Measurements from ENCODE around the gene STOML1. TPM values are rescaled to one million over a fixed set of nuclear protein-coding genes. Genes with fewer than 3 reads are reported as not detected.

STOML1 gene
- total and polyA plus RNA-seq, 2 experiments from 2014 or later, result 27.2 to 27.8 TPM

DNA sequence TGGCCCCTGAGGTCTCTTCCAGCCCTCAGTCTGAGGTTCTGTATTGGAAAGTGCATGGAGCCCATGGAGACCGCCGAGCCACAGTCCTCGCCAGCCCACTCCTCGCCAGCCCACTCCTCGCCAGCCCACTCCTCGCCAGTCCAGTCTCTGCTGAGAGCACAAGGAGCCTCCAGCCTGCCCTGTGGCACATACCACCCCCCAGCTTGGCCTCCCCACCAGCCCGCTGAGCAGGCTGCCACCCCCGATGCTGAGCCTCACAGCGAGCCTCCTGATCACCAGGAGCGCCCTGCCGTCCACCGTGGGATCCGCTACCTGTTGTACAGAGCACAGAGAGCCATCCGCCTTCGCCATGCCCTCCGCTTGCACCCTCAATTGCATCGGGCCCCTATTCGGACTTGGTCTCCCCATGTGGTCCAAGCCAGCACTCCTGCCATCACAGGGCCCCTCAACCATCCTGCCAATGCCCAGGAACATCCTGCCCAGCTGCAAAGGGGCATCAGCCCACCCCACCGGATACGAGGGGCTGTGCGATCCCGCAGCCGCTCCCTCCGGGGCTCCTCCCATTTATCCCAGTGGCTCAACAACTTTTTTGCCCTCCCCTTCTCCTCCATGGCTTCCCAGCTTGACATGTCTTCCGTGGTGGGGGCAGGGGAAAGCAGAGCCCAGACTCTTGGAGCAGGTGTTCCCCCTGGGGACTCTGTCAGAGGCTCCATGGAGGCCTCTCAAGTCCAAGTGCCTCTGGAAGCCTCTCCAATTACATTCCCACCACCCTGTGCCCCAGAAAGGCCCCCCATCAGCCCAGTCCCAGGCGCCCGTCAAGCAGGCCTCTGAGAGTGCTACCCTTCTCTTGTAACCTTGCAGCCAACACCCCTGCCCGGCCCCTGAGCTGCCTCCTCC lies 43.3 kb upstream of the STOML1 start:
- no peaks in the 10 kb centered on the region for H3K9me2 ChIP-seq (ENCODE audit: insufficient read depth)
- no peak overlapping the region for H3K9ac ChIP-seq
- H4K20me1 ChIP-seq (ENCODE audit: insufficient read depth), result no peaks in the 10 kb centered on the region
- H2AFZ ChIP-seq, result no peak overlapping the region
- peaks cover 38% of the 10 kb centered on the region; the same call in 1 of the 2 replicates for H3K36me3 ChIP-seq (ENCODE audit: low read depth)
- H3K9me3 ChIP-seq (ENCODE audit: low read depth), result no peaks in the 10 kb centered on the region
- H3F3A ChIP-seq (ENCODE audit: insufficient read depth), result peaks cover 32% of the 10 kb centered on the region
- in situ Hi-C loops (cut with MboI), result no loop called here
- H3K27me3 ChIP-seq (replicated peaks; ENCODE audit: insufficient read depth), result no peaks in the 10 kb centered on the region
- H3K79me2 ChIP-seq (ENCODE audit: insufficient read depth), result peaks cover 17% of the 10 kb centered on the region
- no peak overlapping the region for H3K4me3 ChIP-seq
- no peak overlapping the region for H3K27ac ChIP-seq
- 91 to 93% methylated on average over 28 of the region's 28 CpGs for WGBS, 2 experiments (ENCODE audit: low coverage in 1 of 2, low lambda C conversion rate in 2 of 2, missing lambda C conversion rate in 2 of 2)
- no peak overlapping the region for H3K4me2 ChIP-seq (ENCODE audit: unreplicated experiment)
- TF ChIP-seq EZH2phosphoT487 (IDR thresholded peaks at IDR 0.05; ENCODE audit: insufficient read depth, low read depth), result no peak
- TF ChIP-seq EZH2 (IDR thresholded peaks at IDR 0.05; ENCODE audit: insufficient read depth, poor library complexity, severe bottlenecking), result no peak
- H3K4me1 ChIP-seq (ENCODE audit: insufficient read depth), result peaks cover 21% of the 10 kb centered on the region
- no peak for DNase-seq

DNA sequence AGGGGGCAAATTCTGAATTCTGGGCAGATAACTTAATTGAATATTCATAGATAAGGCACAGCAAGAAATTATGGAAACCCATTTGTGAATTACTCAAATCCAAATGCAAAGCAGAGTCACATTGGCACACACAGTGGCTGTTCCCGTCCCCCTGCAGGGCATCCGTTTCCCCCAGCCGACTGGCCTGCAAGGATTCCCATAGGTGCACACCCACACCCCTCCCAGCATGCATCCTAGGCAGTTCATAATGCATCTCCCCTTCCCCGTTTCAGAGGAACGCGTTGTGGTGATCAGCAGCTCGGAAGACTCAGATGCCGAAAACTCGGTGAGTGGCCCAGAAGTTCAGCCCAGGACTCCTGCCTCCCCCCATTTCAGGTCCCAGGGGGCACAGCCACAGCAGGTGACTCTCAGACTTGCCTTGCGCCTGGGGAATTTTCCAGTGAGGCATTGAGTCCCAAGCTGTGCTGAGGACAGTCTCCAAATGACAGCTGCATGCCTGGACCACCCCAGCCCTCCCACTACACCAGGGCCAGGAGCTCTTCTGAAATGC lies 42.2 kb upstream of the STOML1 start:
- Histone ChIP-seq H3K9me3 (ENCODE audit: low read depth) (no peaks in the 10 kb centered on the region), H3K36me3 (ENCODE audit: low read depth) (peaks cover 44% of the 10 kb centered on the region; the same call in 1 of the 2 replicates), H4K20me1 (ENCODE audit: insufficient read depth) (no peaks in the 10 kb centered on the region), H3K4me3 (no peak overlapping the region), H3F3A (ENCODE audit: insufficient read depth) (peaks cover 21% of the 10 kb centered on the region), H3K79me2 (ENCODE audit: insufficient read depth) (peaks cover 27% of the 10 kb centered on the region), H3K27ac (no peak overlapping the region), H3K9me2 (ENCODE audit: insufficient read depth) (no peaks in the 10 kb centered on the region), H3K4me1 (ENCODE audit: insufficient read depth) (peaks cover 10% of the 10 kb centered on the region), H3K27me3 (replicated peaks; ENCODE audit: insufficient read depth) (no peaks in the 10 kb centered on the region), H3K4me2 (ENCODE audit: unreplicated experiment) (no peak overlapping the region), H3K9ac (no peak overlapping the region), H2AFZ (no peak overlapping the region)
- 94% methylated on average over 10 of the region's 10 CpGs for WGBS, 2 experiments (ENCODE audit: low coverage in 1 of 2, low lambda C conversion rate in 2 of 2, missing lambda C conversion rate in 2 of 2)
- TF ChIP-seq EZH2phosphoT487 (IDR thresholded peaks at IDR 0.05; ENCODE audit: insufficient read depth, low read depth) (no peak), EZH2 (IDR thresholded peaks at IDR 0.05; ENCODE audit: insufficient read depth, poor library complexity, severe bottlenecking) (no peak)
- in situ Hi-C loops (cut with MboI), result no loop called here
- DNase-seq, result no peak

DNA sequence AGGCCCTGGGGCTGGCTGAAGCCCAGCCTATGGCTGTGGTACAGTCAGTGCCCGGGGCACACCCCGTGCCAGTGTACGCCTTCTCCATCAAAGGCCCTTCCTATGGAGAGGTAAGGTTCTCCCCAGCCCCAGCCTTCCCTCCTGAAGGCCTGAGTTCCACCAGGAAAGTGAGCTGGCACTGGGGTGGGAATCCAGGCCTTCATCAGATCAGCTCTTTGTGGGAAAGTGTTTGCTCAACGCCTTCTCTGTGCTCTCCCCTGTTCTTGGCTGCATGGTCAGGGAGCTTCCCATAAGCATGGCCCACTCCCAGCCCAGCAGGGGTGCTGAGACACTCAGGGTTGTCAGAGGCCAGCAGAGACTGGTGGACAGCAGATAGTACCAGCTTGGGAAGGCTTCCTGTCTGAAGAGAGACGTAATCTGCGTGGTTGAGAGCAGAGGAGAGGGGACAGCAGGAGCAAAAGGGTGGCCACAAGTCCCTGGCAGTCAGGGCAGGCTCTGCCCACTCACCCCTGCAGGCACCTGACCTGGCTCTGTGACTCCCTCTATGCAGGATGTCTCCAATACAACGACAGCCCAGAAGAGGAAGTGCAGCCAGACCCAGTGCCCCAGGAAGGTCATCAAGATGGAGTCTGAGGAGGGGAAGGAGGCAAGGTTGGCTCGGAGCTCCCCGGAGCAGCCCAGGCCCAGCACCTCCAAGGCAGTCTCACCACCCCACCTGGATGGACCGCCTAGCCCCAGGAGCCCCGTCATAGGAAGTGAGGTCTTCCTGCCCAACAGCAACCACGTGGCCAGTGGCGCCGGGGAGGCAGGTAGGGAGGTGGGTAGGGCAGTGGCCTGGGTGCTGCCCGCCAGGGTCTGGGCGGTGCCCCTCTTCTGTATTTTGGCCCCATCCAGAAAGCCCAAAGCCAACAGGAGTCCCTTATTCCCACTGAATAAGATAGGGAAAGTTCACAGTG lies 40.8 kb upstream of the STOML1 start:
- TF ChIP-seq EZH2 (IDR thresholded peaks at IDR 0.05; ENCODE audit: insufficient read depth, poor library complexity, severe bottlenecking) (no peak), EZH2phosphoT487 (IDR thresholded peaks at IDR 0.05; ENCODE audit: insufficient read depth, low read depth) (no peak)
- H3F3A ChIP-seq (ENCODE audit: insufficient read depth), result peaks cover 7% of the 10 kb centered on the region; the same call in 1 of the 2 replicates
- H3K79me2 ChIP-seq (ENCODE audit: insufficient read depth), result peaks cover 41% of the 10 kb centered on the region
- no peak for DNase-seq
- no peak overlapping the region for H2AFZ ChIP-seq
- H3K9me3 ChIP-seq (ENCODE audit: low read depth), result no peaks in the 10 kb centered on the region
- no peaks in the 10 kb centered on the region for H3K27me3 ChIP-seq (replicated peaks; ENCODE audit: insufficient read depth)
- H3K4me1 ChIP-seq (ENCODE audit: insufficient read depth), result no peaks in the 10 kb centered on the region
- no peak overlapping the region for H3K4me3 ChIP-seq
- no peak overlapping the region for H3K4me2 ChIP-seq (ENCODE audit: unreplicated experiment)
- H3K36me3 ChIP-seq (ENCODE audit: low read depth), result peaks cover 54% of the 10 kb centered on the region
- H3K9ac ChIP-seq, result no peak overlapping the region
- in situ Hi-C loops (cut with MboI), result no loop called here
- WGBS, 2 experiments (ENCODE audit: low coverage in 1 of 2, low lambda C conversion rate in 2 of 2, missing lambda C conversion rate in 2 of 2), result 87 to 88% methylated on average over 14 to 15 of the region's 16 CpGs
- no peaks in the 10 kb centered on the region for H3K9me2 ChIP-seq (ENCODE audit: insufficient read depth)
- no peaks in the 10 kb centered on the region for H4K20me1 ChIP-seq (ENCODE audit: insufficient read depth)
- H3K27ac ChIP-seq, result no peak overlapping the region

DNA sequence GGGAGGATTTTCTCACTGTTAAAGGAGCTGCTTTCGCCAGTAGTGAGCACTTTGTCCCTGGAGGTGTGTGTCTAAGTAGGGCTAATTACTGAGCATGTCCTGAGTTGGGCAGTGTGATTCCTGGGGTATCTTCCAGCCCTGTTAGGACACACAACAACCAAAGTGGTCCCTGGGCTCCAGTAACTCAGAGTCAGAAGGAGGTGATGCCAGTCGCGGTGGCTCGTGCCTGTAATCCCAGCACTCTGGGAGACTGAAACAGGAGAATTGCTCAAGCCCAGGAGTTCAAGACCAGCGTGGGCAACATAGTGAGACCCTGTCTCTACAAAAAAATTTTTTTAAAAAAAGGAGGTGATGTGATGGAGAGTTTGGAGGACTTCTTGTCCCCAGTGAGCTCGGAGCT lies 40.0 kb upstream of the STOML1 start:
- no peaks in the 10 kb centered on the region for H3K27me3 ChIP-seq (replicated peaks; ENCODE audit: insufficient read depth)
- TF ChIP-seq EZH2phosphoT487 (IDR thresholded peaks at IDR 0.05; ENCODE audit: insufficient read depth, low read depth) (no peak), EZH2 (IDR thresholded peaks at IDR 0.05; ENCODE audit: insufficient read depth, poor library complexity, severe bottlenecking) (no peak)
- H3F3A ChIP-seq (ENCODE audit: insufficient read depth), result 0 out of 2 replicates have a peak, but pooled peaks cover 4% of the 10 kb centered on the region
- H3K4me1 ChIP-seq (ENCODE audit: insufficient read depth), result no peaks in the 10 kb centered on the region
- no peak overlapping the region for H3K9ac ChIP-seq
- no peak for DNase-seq
- no peaks in the 10 kb centered on the region for H4K20me1 ChIP-seq (ENCODE audit: insufficient read depth)
- no peak overlapping the region for H3K4me2 ChIP-seq (ENCODE audit: unreplicated experiment)
- H3K9me3 ChIP-seq (ENCODE audit: low read depth), result no peaks in the 10 kb centered on the region
- H3K9me2 ChIP-seq (ENCODE audit: insufficient read depth), result no peaks in the 10 kb centered on the region
- H3K27ac ChIP-seq, result no peak overlapping the region
- peaks cover 49% of the 10 kb centered on the region for H3K79me2 ChIP-seq (ENCODE audit: insufficient read depth)
- H3K4me3 ChIP-seq, result no peak overlapping the region
- in situ Hi-C loops (cut with MboI), result no loop called here
- H3K36me3 ChIP-seq (ENCODE audit: low read depth), result peaks cover 54% of the 10 kb centered on the region
- 97 to 99% methylated on average over 6 of the region's 6 CpGs for WGBS, 2 experiments (ENCODE audit: low coverage in 1 of 2, low lambda C conversion rate in 2 of 2, missing lambda C conversion rate in 2 of 2)
- no peak overlapping the region for H2AFZ ChIP-seq

Measured in GM23248 (cell line).